Stimulated activated CD4-positive, alpha-beta T cell treated with anti-CD3 and anti-CD28 coated beads, Interleukin-2, amount 100 ng/mL, for 24 hours (primary cell): ENCODE measurements around the gene PHACTR1.

ENCODE experiments used
- DNase-seq, 2 donors: peaks; one replicate each; pipeline ENCODE4 v3.0.0-alpha.2; 2020

PHACTR1 gene

GRCh38 chr6:13038315-13038714 is 321.7 kb downstream of the PHACTR1 start:
- no peak for DNase-seq

GRCh38 chr6:13038741-13039190 is 322.2 kb downstream of the PHACTR1 start:
- DNase-seq, result no peak

GRCh38 chr6:13044390-13044789 is 327.8 kb downstream of the PHACTR1 start:
- DNase-seq, result no peak

GRCh38 chr6:13044896-13045295 is 328.3 kb downstream of the PHACTR1 start:
- no peak for DNase-seq

GRCh38 chr6:13045676-13046075 is 329.1 kb downstream of the PHACTR1 start:
- no peak for DNase-seq

GRCh38 chr6:13046084-13046483 is 329.5 kb downstream of the PHACTR1 start:
- DNase-seq, result no peak

- DNase-seq, result no peak
These were observed 331.5 kb downstream of the PHACTR1 start for GRCh38 chr6:13048113-13048512.

- no peak for DNase-seq
These were observed 333.2 kb downstream of the PHACTR1 start for GRCh38 chr6:13049666-13050254.

GRCh38 chr6:13053006-13053461 is 336.5 kb downstream of the PHACTR1 start:
- DNase-seq, result no peak

GRCh38 chr6:13058051-13058450 is 341.5 kb downstream of the PHACTR1 start:
- no peak for DNase-seq

GRCh38 chr6:13059026-13059425 is 342.5 kb downstream of the PHACTR1 start:
- DNase-seq, result no peak

- DNase-seq, result no peak
These were observed 346.8 kb downstream of the PHACTR1 start for GRCh38 chr6:13063300-13063918.

- DNase-seq, result no peak
These were observed 349.0 kb downstream of the PHACTR1 start for GRCh38 chr6:13065581-13065980.

- no peak for DNase-seq
These were observed 349.5 kb downstream of the PHACTR1 start for GRCh38 chr6:13066050-13066449.

- DNase-seq, result no peak
These were observed 350.3 kb downstream of the PHACTR1 start for GRCh38 chr6:13066820-13067219.

GRCh38 chr6:13068586-13069210 is 352.1 kb downstream of the PHACTR1 start:
- DNase-seq, result no peak

- no peak for DNase-seq
These were observed 355.2 kb downstream of the PHACTR1 start for GRCh38 chr6:13071550-13072345.

- no peak for DNase-seq
These were observed 356.2 kb downstream of the PHACTR1 start for GRCh38 chr6:13072686-13073347.

- DNase-seq, result no peak
These were observed 358.0 kb downstream of the PHACTR1 start for GRCh38 chr6:13074415-13075140.

- DNase-seq, result no peak
These were observed 358.7 kb downstream of the PHACTR1 start for GRCh38 chr6:13075141-13075845.

GRCh38 chr6:13076575-13076974 is 360.0 kb downstream of the PHACTR1 start:
- no peak for DNase-seq

GRCh38 chr6:13077117-13077516 is 360.6 kb downstream of the PHACTR1 start:
- DNase-seq, result no peak
